Stomach smooth muscle (tissue), 2 donors: ENCODE measurements around the gene DCLRE1C.
"Not testable (repeated sequence)": the region's sequence is repeated elsewhere in the genome, so short reads cannot be mapped to it uniquely, and the experiment has no call there.

Experiments
- H3K27ac ChIP-seq: one replicate; pipeline ENCODE4 v1.7.0; 2013; ENCODE audit warnings: mild to moderate bottlenecking, low read length, inconsistent platforms
- H3K27me3 ChIP-seq, 2 donors: one replicate each; pipeline ENCODE4 v1.7.0; 2013; ENCODE audit warnings: low read length in 2 of 2; ENCODE audit not compliant: insufficient read depth in 2 of 2, control insufficient read depth in 1 of 2
- H3K36me3 ChIP-seq, 2 donors: one replicate each; pipeline ENCODE4 v1.7.0; 2013; ENCODE audit warnings: low read length in 2 of 2; ENCODE audit not compliant: control insufficient read depth in 2 of 2, insufficient read depth in 2 of 2
- H3K4me1 ChIP-seq: one replicate; pipeline ENCODE4 v1.7.0; 2013; ENCODE audit warnings: low read length; ENCODE audit not compliant: control insufficient read depth, insufficient read depth
- H3K4me3 ChIP-seq, 2 donors: one replicate each; pipeline ENCODE4 v1.7.0; 2013; ENCODE audit warnings: low read length in 2 of 2
- H3K9ac ChIP-seq, 2 donors: one replicate each; pipeline ENCODE4 v1.7.0; 2013; ENCODE audit warnings: low read length in 2 of 2, mild to moderate bottlenecking in 1 of 2
- H3K9me3 ChIP-seq, 2 donors: one replicate each; pipeline ENCODE4 v1.7.0; 2013; ENCODE audit warnings: low read length in 2 of 2; ENCODE audit not compliant: control insufficient read depth in 2 of 2
- donor health status: healthy.
- donor health status: Pancreatic carcinoma.

The DCLRE1C gene

GRCh38 chr10:14884082-14884481, 69.8 kb downstream of the DCLRE1C start:
- Histone ChIP-seq H3K9me3 (no peaks in the 10 kb centered on the region), H3K4me3 (no peak overlapping the region), H3K27ac (no peak overlapping the region), H3K27me3 (no peaks in the 10 kb centered on the region), H3K9ac (no peak overlapping the region), H3K4me1 (peaks cover 9% of the 10 kb centered on the region), H3K36me3 (no peaks in the 10 kb centered on the region)

GRCh38 chr10:14880229-14880628, 73.7 kb downstream of the DCLRE1C start:
- Histone ChIP-seq H3K4me3 (peak overlapping the region in 1 of 2 donors; percentile 93), H3K27me3 (no peaks in the 10 kb centered on the region), H3K9me3 (no peaks in the 10 kb centered on the region), H3K27ac (no peak overlapping the region), H3K9ac (no peak overlapping the region), H3K36me3 (no peaks in the 10 kb centered on the region), H3K4me1 (peaks cover 9% of the 10 kb centered on the region)

GRCh38 chr10:14879928-14880193, 74.0 kb downstream of the DCLRE1C start:
- Histone ChIP-seq H3K27me3 (no peaks in the 10 kb centered on the region), H3K36me3 (no peaks in the 10 kb centered on the region), H3K4me3 (peak overlapping the region in 1 of 2 donors; percentile 93), H3K27ac (no peak overlapping the region), H3K4me1 (peaks cover 9% of the 10 kb centered on the region), H3K9ac (peak overlapping the region; percentile 70 to 71), H3K9me3 (no peaks in the 10 kb centered on the region)

- Histone ChIP-seq H3K27ac (peak overlapping the region; percentile 49), H3K4me1 (peaks cover 9% of the 10 kb centered on the region), H3K36me3 (no peaks in the 10 kb centered on the region), H3K9ac (peak overlapping the region; percentile 70 to 71), H3K9me3 (no peaks in the 10 kb centered on the region), H3K27me3 (no peaks in the 10 kb centered on the region), H3K4me3 (peak overlapping the region; percentile 82 to 93)
These were observed 74.6 kb downstream of the DCLRE1C start for GRCh38 chr10:14879124-14879927.

GRCh38 chr10:14878266-14879123, 75.4 kb downstream of the DCLRE1C start, which contains the start of gene SUV39H2:
SUV39H2 (plus strand) TSS chr10:14878866; CDS start chr10:14878889, 23 bp downstream.
- peak within 1 kb of the TSS; percentile 80 to 92 for H3K9ac ChIP-seq
- H3K9me3 ChIP-seq: no peaks in the 10 kb centered on the region
- H3K36me3 ChIP-seq: no peaks in the 10 kb centered on the region
- H3K27ac ChIP-seq: peak within 1 kb of the TSS; percentile 71
- H3K4me1 ChIP-seq: peaks cover 9% of the 10 kb centered on the region
- no peaks in the 10 kb centered on the region for H3K27me3 ChIP-seq
- H3K4me3 ChIP-seq: peak within 1 kb of the TSS; percentile 93 to 94

- no peaks in the 10 kb centered on the region for H3K36me3 ChIP-seq
- no peak overlapping the region for H3K27ac ChIP-seq
- peaks cover 9% of the 10 kb centered on the region for H3K4me1 ChIP-seq
- H3K9ac ChIP-seq: peak overlapping the region in 1 of 2 donors; percentile 92
- H3K27me3 ChIP-seq: no peaks in the 10 kb centered on the region
- H3K4me3 ChIP-seq: no peak overlapping the region
- no peaks in the 10 kb centered on the region for H3K9me3 ChIP-seq
These were observed 77.1 kb downstream of the DCLRE1C start for GRCh38 chr10:14876764-14877163.

GRCh38 chr10:14875941-14876340, 78.0 kb downstream of the DCLRE1C start:
- Histone ChIP-seq H3K27ac (no peak overlapping the region), H3K9ac (no peak overlapping the region), H3K27me3 (no peaks in the 10 kb centered on the region), H3K4me1 (peaks cover 9% of the 10 kb centered on the region), H3K9me3 (no peaks in the 10 kb centered on the region), H3K36me3 (peaks cover 0 to 3% of the 10 kb centered on the region in 2 donors), H3K4me3 (no peak overlapping the region)

- H3K27me3 ChIP-seq: no peaks in the 10 kb centered on the region
- peaks cover 5 to 8% of the 10 kb centered on the region in 2 donors for H3K36me3 ChIP-seq
- H3K9ac ChIP-seq: no peak overlapping the region
- H3K4me3 ChIP-seq: no peak overlapping the region
- no peaks in the 10 kb centered on the region for H3K4me1 ChIP-seq
- no peaks in the 10 kb centered on the region for H3K9me3 ChIP-seq
- no peak overlapping the region for H3K27ac ChIP-seq
These were observed 80.7 kb downstream of the DCLRE1C start for GRCh38 chr10:14873090-14873760.

GRCh38 chr10:14864871-14865270, 89.0 kb downstream of the DCLRE1C start:
- H3K27me3 ChIP-seq, H3K4me1 ChIP-seq, H3K9ac ChIP-seq, H3K4me3 ChIP-seq, H3K27ac ChIP-seq, H3K9me3 ChIP-seq: not testable (repeated sequence)
- peaks cover 11 to 17% of the 10 kb centered on the region in 2 donors for H3K36me3 ChIP-seq

- H3K4me1 ChIP-seq, H3K27ac ChIP-seq, H3K9me3 ChIP-seq, H3K9ac ChIP-seq, H3K27me3 ChIP-seq, H3K4me3 ChIP-seq: not testable (repeated sequence)
- H3K36me3 ChIP-seq: peaks cover 7 to 17% of the 10 kb centered on the region in 2 donors
These were observed 89.4 kb downstream of the DCLRE1C start for GRCh38 chr10:14864466-14864865.
